ENCODE measurements around the gene B4GAT1. TPM values are rescaled to one million over a fixed set of nuclear protein-coding genes. Genes with fewer than 3 reads are reported as not detected.

The B4GAT1 gene
- total RNA-seq, 2 donors from 2014 or later = 29.4 to 45.7 TPM

GRCh38 chr11:66363187-66363601, 15.8 kb upstream of the B4GAT1 start:
- Mint-ChIP-seq H3K4me3 (no peak overlapping the region), H3K27me3 (ENCODE audit: insufficient read depth) (no peaks in the 10 kb centered on the region), H3K4me1 (no peaks in the 10 kb centered on the region), H3K27ac (no peak overlapping the region), H3K9me3 (no peaks in the 10 kb centered on the region), H3K36me3 (ENCODE audit: low read depth) (peaks cover 46% of the 10 kb centered on the region)
- Histone ChIP-seq H3K9me3 (ENCODE audit: control insufficient read depth, low read length) (no peaks in the 10 kb centered on the region), H3K27me3 (ENCODE audit: control insufficient read depth, insufficient read depth, low read length, poor library complexity, severe bottlenecking) (no peaks in the 10 kb centered on the region), H3K9ac (ENCODE audit: extremely low read depth, low read length, poor library complexity, severe bottlenecking) (no peak overlapping the region), H3K4me3 (ENCODE audit: low read length) (no peak overlapping the region), H3K36me3 (ENCODE audit: control insufficient read depth, insufficient read depth, low read length) (peaks cover 45% of the 10 kb centered on the region), H3K4me1 (ENCODE audit: control insufficient read depth, insufficient read depth, low read length) (no peaks in the 10 kb centered on the region), H3K27ac (ENCODE audit: low read depth, low read length) (no peak overlapping the region)
- no peak for TF ChIP-seq CTCF (conservative IDR thresholded peaks at IDR 0.05)
- WGBS, 2 experiments (ENCODE audit: insufficient coverage in 1 of 2, insufficient read length in 1 of 2) = 95 to 100% methylated on average over 7 to 14 of the region's 14 CpGs
- DNase-seq = no peak

- Mint-ChIP-seq H3K27ac (no peak overlapping the region), H3K9me3 (no peaks in the 10 kb centered on the region), H3K4me1 (no peaks in the 10 kb centered on the region), H3K4me3 (no peak overlapping the region), H3K27me3 (ENCODE audit: insufficient read depth) (no peaks in the 10 kb centered on the region), H3K36me3 (ENCODE audit: low read depth) (peaks cover 42% of the 10 kb centered on the region)
- no peaks in the 10 kb centered on the region for H3K27me3 ChIP-seq (ENCODE audit: control insufficient read depth, insufficient read depth, low read length, poor library complexity, severe bottlenecking)
- DNase-seq = no peak
- H3K9me3 ChIP-seq (ENCODE audit: control insufficient read depth, low read length) = no peaks in the 10 kb centered on the region
- no peak for TF ChIP-seq CTCF (conservative IDR thresholded peaks at IDR 0.05)
- H3K27ac ChIP-seq (ENCODE audit: low read depth, low read length) = no peak overlapping the region
- no peak overlapping the region for H3K4me3 ChIP-seq (ENCODE audit: low read length)
- H3K4me1 ChIP-seq (ENCODE audit: control insufficient read depth, insufficient read depth, low read length) = no peaks in the 10 kb centered on the region
- no peak overlapping the region for H3K9ac ChIP-seq (ENCODE audit: extremely low read depth, low read length, poor library complexity, severe bottlenecking)
- H3K36me3 ChIP-seq (ENCODE audit: control insufficient read depth, insufficient read depth, low read length) = peaks cover 40% of the 10 kb centered on the region
- WGBS, 2 experiments (ENCODE audit: insufficient coverage in 1 of 2, insufficient read length in 1 of 2) = 81 to 92% methylated on average over 6 to 9 of the region's 9 CpGs
These were observed 15.2 kb upstream of the B4GAT1 start for GRCh38 chr11:66362481-66363147.

- H3K27me3 ChIP-seq (ENCODE audit: control insufficient read depth, insufficient read depth, low read length, poor library complexity, severe bottlenecking) = no peaks in the 10 kb centered on the region
- no peak for TF ChIP-seq CTCF (conservative IDR thresholded peaks at IDR 0.05)
- H3K4me3 Mint-ChIP-seq = no peak overlapping the region
- WGBS, 2 experiments (ENCODE audit: insufficient coverage in 1 of 2, insufficient read length in 1 of 2) = 91 to 93% methylated on average over 5 to 6 of the region's 6 CpGs
- no peaks in the 10 kb centered on the region for H3K9me3 Mint-ChIP-seq
- H3K4me3 ChIP-seq (ENCODE audit: low read length) = no peak overlapping the region
- no peaks in the 10 kb centered on the region for H3K4me1 ChIP-seq (ENCODE audit: control insufficient read depth, insufficient read depth, low read length)
- H3K9ac ChIP-seq (ENCODE audit: extremely low read depth, low read length, poor library complexity, severe bottlenecking) = no peak overlapping the region
- peaks cover 34% of the 10 kb centered on the region for H3K36me3 Mint-ChIP-seq (ENCODE audit: low read depth)
- no peaks in the 10 kb centered on the region for H3K27me3 Mint-ChIP-seq (ENCODE audit: insufficient read depth)
- H3K9me3 ChIP-seq (ENCODE audit: control insufficient read depth, low read length) = no peaks in the 10 kb centered on the region
- DNase-seq = no peak
- peaks cover 29% of the 10 kb centered on the region for H3K36me3 ChIP-seq (ENCODE audit: control insufficient read depth, insufficient read depth, low read length)
- no peaks in the 10 kb centered on the region for H3K4me1 Mint-ChIP-seq
- H3K27ac ChIP-seq (ENCODE audit: low read depth, low read length) = peak overlapping the region; percentile 68
- H3K27ac Mint-ChIP-seq = peak overlapping the region; percentile 13
These were observed 14.1 kb upstream of the B4GAT1 start for GRCh38 chr11:66361502-66361941.

Measured in endodermal cell (in vitro differentiated cells).